HG03432 (cell line): ENCODE results near the gene ANKRD53.
A peak's percentile ranks its signal among the peaks of the same experiment; 100 is the strongest.

Experiments used
- ATAC-seq: cut with Tn5 transposase; IDR thresholded peaks from one replicate; pipeline ENCODE4 v1.9.1; 2021; ENCODE audit warnings: mild to moderate bottlenecking, moderate library complexity; ENCODE audit not compliant: unreplicated experiment

ANKRD53 gene

DNA sequence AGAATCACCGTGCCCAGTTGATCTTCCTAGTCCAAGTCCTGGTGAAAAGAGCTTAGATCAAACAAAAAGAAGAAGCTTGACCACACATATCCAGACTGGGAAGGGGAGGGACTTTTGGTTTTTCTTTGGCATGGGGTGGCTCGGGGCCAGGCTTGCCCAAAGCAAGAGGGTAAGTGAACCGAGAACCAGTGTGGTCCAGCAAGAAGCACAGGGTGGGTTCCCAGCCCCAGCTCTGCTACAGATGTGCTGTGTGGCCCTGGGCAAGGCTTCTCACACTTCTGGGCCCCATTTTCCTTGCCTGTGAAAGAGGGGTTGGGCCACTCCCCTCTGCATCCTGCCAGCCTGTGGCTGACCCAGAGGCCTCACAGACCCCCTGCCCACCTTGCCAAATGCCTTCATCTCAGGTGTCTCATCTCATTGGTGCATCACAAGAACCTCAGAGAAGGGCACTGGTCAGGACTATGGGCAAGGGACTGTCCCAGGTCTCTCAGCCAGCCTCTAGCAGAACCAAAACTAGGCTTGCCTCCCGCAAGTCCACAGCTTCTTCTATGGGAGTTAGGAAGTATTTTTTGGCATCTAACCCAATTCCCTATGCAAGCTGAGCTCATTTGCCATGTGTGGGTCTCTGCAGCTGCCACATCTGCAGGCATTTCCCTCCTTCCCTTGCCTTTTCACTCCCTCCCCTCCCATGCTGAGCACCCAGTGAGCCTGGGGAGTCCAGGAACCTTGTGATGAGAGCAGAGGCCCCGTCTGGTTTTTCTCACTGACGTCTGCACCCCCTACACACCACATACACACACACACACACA, 35.8 kb upstream of the ANKRD53 start:
- ATAC-seq = no peak

DNA sequence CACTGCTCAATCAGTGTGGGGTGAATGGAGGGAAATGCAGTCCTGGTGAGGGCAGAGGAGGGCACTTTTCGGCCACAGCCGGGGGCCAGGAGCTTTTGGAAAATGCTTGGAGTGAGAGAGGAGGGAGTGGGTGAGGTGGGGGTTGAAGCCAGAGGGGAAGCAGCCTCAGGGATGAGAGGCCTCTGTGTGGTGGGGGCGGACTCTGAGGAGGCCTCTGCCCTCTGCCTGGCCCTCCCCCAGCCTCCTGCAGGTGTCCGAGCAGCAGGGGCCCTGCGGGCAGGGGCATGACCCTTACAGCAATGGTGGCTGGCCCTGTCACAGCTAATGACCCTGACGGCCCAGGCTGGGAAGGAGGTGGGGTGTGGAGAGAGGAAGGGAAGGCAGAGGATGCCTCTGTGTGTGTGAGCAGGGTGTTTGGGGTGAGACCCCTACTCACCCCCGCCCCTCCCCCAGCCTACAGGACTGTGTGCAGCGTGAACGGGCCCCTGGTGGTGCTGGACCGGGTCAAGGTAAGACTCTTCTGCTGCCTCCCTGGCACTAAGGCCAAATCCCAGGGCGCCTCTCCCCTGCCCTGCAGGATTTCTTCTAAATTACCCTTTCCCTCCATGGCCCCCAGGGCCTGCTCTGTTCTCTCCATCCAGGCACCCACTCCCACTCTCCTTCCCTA, 35.1 kb upstream of the ANKRD53 start:
- no peak for ATAC-seq

DNA sequence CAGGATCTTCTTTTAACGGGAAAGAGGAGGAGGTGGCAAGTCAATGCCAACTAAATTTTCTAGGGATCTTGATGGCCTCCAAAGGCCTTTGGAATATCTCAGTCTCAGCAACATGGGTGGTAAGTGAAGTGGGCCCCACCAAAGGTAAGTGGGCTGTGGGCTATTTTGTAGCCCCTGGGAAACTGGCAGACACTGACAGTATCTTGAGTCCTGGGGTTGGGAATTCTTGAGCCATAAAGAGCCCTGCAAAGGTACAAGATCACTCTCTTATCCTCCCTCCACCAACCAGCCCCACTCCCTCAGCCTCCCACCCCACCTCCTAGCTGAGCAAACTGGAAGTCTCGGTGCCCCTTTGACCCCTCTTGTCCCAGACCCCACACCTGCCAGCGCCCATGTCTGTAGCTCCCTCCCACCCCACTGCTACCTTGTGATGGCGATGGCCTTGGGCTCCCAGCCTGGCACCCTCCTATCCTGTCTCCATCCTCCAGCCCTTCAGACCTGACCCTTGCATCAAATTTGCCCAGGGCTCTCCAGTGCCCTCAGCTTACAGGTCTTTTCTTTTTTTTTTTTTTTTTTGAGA, 34.2 kb upstream of the ANKRD53 start:
- no peak for ATAC-seq

DNA sequence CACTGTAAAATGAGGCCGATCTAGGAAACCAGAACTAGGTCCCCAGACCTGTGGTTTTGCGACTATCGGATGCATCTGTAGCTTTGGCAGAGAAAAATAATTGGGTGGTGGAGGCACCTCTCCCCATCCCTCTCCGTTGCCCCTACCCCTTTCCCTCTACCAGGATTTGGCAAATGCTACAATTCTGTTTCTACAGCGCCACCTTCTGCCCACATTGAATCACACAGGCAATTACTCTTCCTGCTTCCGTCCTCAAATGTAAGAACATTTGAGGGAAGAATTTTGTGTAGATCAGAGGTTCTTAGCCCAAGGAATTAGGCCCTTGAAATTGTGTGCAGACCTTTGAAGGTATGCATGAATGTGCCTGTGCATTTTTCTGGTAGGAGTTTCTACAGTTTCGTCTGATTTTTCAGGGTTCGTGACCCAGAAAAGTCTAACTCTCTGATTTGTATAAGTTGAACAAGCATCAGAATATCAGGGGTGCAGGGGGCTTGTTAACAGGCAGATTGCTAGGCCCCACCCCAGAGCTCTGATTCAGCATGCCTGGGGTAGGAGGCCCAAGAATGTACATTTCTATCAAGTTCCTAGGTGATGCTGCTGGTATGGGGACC, 31.5 kb upstream of the ANKRD53 start:
- no peak for ATAC-seq

DNA sequence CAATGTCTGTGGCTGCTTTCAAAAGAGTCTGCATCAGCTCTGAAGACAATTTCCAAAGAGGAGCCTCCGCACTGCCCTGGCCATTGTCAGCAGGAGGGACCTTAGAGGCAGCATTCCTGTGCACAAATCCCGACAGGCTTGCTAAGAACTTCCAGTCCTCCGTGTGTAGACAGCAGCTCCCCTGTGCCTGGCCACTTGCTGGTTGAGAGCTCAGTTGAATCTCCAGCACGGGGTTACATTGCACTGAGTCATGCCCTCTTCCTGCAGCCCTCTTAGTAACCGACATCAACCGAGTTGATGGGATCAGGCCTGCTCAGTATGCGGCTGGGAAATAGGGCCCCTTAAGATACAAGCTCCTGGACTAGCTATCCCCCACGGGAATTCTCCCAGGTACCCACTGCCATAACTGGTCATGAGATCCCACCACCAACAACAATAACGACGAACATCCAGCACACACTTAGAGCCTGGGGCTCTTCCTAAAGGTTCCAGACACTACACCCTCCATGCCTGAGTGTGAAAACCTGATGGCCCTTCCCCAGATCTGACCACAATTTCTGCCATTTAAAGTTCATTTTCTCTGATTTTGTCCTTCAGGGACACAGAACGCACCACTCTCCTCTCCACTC, 30.8 kb upstream of the ANKRD53 start:
- ATAC-seq = no peak

DNA sequence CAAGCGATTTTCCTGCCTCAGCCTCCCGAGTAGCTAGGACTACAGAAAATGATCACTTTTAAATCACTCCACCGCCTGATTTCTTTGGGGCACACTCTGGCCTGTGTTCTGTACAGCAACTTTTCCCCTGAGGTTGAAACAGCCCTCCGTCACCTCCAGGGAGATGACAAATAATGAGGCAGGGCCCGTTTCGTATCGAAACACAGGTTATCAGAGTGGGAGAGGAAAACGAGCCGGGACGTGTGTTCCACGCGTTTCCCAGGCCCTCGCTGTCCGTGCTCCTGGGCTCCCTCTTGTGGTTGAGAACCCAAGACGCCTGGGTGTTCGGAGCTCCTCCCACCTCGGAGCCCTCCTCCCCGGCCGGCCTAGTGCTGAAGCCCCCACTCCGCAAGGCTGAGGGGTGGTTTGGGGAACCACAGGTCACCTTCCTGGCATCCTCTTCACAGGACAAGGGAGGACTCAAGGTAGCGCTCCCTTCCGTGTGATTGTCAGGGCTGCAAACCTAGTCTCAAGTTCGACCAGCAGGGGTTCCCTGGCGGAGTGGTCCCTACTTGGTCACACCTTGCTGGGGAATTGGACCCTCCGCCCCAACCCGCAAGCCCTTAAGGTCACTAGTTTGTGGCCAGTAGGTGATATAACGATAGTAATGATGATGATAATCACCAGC, 30.0 kb upstream of the ANKRD53 start:
- peak; percentile 91 for ATAC-seq

DNA sequence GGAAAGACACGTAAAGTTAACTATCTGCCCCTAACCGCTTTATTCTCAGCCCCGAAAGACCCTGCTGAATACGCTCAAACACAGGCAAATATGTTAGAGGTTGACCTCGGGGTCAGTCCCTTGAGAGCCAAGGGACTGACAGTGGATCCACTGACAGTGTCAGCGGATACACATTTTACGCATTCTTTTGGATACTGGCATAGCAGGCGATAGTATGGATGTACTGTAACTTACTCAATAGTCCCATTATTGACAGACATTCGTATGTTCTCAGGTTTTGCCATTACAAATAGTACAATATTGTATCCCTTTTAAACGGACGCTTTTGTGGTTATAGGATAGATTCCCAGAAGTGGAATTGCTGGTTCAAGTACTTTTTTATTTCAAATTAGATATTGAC, 29.3 kb upstream of the ANKRD53 start:
- no peak for ATAC-seq

DNA sequence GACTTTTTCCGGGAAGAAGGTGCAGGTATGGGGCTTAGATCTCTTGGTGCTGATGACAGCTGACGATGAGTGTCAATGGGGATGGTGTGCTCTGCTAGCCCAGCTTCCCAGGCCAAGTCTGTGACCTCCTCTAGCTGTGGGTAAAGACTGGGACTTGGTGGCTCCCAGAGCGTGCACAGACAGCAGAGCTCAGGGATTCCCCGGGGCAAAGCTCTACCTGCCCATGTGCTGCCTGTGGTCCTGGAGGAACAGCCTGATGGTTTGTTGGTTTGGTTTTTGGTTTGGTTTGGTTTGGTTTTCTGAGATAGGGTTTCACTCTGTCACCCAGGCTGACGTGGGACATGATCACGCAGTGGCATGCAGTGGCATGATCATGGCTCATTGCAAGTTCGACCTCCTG, 23.5 kb upstream of the ANKRD53 start:
- ATAC-seq = no peak

DNA sequence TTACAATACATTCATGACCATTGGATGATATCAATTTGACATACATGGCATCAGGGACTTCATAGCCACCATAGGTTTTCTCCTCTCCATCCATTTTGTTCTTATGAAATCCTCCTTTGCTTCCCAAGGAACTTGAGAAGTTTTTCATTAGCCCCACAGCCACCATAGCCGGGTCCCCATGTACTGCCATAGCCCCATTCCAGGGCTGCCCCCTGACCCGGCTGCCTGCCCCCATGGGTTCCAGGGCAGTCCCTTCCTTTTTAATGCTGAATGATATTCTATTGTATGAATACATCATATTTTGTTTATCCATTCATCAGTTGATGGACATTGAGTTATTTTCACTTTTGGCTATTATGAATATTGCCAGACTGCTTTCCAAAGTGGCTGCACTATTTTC, 22.3 kb upstream of the ANKRD53 start:
- no peak for ATAC-seq

DNA sequence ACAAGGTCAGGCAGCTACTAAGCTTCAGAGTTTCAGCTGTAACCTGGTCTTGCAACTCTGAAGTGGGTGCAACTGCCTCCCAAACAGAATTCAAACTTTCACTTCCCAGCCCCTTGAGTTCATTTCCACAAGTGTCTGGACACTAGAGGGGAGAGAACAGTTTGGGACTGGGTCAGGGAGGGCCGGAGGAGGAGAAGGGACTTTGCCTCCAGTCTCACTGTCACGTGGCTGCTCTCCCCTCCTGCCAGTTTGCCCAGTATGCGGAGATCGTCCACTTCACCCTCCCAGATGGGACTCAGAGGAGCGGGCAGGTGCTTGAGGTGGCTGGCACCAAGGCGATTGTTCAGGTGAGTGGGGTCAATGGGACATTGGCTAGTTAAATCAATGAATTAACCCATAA, 20.6 kb upstream of the ANKRD53 start:
- no peak for ATAC-seq

DNA sequence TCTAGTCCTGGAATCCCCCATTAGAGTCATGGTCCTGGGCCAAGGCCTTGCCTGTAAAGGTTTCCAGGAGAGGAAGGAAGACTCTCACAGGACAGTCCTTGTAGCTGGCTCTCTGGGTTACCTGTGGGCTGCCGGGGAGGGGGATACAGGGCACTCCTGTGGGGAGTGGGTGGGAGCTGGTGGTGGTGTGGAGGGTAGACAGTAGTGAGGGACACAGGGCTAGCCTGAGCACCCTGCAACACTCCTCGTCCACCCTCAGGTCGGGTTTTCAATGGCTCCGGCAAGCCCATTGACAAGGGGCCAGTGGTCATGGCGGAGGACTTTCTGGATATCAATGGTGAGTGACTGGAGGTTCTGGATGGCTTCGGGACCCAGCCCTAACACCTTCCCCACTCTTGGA, 19.7 kb upstream of the ANKRD53 start:
- no peak for ATAC-seq

DNA sequence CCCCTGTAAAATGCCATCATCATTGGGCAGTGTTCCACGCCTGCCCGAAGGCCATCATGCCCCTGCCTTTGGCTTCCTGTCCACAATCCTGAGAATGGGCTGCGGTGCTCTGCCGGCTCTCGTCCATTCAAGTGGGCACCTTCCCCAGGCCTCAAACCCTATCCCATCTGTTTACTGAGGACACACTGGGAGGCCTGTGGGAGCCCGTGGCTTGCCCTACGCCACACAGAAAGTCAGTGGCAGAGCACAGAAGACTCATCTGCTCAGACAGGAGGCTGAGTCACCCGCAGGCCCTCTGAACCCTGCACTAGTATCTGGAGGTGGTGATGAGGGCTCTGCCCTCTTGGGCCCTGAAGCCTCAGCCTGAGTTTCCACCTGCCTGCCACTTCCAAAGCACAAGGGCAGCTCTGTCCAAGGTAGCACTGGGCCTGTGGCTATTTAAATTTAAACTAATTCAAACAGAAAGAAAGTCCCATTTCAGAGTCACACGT, 19.1 kb upstream of the ANKRD53 start:
- ATAC-seq = no peak

DNA sequence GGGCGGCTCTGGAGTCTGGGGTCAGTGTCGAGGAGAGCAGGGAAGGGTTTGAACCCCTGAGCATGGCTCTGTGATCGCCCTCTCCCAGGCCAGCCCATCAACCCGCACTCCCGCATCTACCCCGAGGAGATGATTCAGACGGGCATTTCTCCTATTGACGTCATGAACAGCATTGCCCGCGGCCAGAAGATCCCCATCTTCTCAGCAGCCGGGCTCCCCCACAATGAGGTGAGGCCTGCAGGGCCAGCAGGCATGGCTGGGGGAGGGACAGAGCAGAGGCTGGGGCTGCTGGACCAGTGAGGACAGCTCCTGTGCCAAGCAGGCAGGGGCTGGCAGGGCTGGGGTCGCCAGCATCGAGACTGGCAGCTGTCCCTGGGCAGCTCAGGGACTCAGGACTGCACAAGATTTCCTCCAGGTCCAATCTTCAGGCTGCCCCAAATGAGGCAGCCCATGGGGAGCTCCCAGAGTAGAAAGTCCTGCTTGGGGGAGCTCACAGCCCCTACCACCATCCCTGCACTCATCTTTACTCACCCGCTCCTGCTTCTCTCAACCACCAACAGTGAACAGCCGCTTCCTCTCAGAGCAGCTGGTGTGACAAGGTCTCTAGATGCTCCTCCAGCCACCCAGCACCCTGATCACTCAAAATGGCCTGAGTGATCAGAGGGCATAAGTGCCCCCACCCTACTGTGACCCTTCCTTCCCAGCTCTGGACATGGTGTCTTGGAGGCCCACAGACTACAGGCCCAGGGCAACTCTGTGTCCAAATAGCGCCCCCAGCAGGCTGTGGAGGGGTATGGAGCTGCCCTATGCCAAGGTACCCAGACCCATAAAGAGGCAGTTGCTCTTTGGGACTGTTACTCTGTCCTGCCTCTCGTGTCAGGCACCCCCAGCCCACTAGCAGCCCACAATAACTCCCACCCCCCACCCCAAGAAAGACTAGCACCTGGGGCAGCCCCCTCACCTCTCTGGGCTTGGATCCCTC, 18.3 kb upstream of the ANKRD53 start:
- ATAC-seq = no peak

DNA sequence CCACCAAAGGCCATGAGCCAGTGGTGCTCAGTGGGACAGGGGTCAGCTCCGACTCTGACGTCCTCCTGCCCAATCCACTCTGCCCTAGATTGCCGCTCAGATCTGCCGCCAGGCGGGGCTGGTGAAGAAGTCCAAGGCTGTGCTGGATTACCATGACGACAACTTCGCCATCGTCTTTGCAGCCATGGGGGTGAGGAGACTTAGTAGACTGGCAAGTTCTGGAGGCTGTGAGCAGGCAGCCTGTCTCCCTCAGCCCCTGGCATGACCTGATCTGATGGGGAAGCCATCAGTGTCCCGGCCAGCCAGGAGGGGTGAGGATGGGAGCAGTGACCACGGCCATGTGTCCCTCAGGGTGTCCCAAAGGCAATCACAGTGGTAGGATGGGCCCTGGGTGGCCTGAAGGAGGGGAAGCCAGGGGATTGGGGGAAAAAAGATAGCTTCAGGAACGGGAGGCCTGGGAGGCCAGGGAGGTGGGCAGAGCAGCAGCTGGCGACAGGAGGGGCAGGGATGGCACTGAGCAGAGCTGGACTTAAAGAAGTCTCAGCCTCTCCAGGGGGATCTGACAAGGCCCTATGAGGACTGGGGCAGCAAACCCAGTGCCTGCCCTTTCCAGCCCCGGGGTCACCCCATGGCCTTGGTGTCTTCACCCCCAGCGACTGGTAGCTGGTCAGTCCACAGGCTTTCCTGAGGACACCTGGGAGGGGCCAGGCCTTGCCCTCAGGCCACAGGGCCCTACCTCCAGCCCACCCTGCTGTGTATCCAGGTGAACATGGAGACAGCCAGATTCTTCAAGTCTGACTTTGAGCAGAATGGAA, 17.4 kb upstream of the ANKRD53 start:
- no peak for ATAC-seq

DNA sequence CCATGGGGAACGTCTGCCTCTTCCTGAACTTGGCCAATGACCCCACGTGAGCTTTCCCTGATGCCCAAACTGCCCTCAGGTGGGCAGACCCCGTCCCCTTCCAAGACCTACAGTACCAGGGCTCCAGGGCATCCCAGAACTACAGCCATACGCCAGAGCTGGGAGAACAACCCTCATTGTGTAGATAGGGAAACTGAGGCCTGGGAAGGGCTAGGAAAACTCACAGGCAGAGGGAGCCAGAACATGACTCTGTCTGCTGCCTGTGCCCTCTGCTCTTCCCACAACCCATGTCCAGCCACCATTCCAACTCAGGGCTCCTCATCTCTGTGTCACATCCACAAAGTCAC, 16.8 kb upstream of the ANKRD53 start:
- no peak for ATAC-seq

DNA sequence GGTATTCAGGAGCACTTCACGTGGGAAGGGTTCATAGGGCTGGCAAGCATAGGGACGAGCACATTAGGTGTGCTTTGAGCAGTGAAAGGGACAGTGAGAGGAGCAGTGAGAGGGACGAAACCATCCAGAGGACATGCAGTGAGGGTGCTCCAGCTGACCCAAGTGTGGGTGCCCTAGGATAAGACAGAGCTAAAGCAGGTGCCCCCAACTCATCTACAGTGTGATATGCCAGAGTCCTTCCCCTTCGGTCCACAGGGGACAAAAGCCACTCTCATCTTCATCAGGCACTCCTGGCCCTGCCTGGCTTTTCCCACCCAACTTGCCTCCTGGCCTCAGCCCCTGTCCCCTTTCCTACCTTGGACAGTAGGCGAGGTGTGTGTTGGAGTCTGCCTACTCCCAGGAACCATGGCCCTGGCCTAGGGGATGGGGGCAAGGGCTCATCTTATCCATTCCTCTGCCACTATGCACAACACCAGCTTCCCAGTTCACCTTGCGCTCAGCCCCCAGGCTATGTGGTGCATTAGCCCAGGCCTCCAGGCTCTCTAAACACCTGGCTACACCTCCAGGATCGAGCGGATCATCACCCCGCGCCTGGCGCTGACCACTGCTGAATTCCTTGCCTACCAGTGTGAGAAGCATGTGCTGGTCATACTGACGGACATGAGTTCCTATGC, 16.1 kb upstream of the ANKRD53 start:
- ATAC-seq = no peak

DNA sequence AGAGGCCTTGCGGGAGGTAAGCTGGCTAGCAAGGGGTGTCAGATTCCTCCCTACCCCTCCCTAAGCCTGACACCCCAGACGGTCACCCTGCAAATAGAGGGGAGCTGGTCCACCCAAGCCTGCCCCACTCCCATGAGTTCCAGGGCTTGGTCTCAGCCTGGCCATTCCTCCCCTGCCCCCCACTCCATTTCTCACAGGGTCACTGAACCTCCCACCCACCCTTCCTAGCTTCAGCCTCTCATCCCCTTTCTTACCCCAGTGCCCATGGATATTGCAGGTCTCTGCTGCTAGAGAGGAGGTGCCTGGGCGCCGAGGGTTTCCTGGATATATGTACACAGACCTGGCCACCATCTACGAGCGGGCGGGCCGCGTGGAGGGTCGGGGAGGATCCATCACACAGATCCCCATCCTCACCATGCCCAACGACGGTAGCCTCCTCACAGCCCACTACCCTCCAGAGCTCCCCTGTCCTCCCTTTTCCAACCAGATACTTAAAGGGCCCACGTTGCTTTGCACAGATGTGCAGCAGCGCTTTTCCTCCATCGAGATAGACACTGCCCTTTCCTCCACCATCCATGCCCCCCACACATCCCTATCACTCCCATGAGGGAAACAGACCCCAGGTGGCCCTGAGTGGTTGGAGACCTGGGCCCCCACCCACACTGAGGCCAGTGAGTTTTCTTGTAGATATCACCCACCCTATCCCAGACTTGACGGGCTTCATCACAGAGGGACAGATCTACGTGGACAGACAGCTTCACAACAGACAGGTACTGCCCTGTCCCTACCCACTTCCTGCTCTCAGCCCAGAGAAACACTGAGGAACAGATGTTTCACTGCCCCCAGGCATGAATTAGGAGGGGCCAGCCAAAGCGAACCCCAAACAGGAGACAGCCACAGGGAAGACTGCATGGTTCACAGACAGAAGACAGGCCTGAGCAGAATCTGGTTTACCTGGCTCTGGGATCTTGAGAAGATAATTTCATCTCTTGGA, 15.2 kb upstream of the ANKRD53 start:
- ATAC-seq = no peak
